RWPE2 (cell line): ENCODE results near the gene PLXND1.

Experiments
- ATAC-seq: fragments of 200-7000 bp; cut with Tn5 transposase; 3 replicates; pipeline ENCODE4 v1.9.1; 2021; ENCODE audit warnings: low read depth
- DNase-seq: peaks from one replicate; pipeline ENCODE4 v3.0.0-alpha.2; 2020; ENCODE audit warnings: low spot score
- H3K27ac ChIP-seq: fragments of 450-650 bp; 2 replicates; pipeline ENCODE4 v1.5.1; 2017; ENCODE audit warnings: mild to moderate bottlenecking; ENCODE audit not compliant: poor library complexity, severe bottlenecking
- H3K27me3 ChIP-seq: fragments of 250-450 bp; sonication (Bioruptor Pico); 2 replicates; pipeline ENCODE4 v1.5.1; 2021; ENCODE audit warnings: mild to moderate bottlenecking, moderate library complexity; ENCODE audit not compliant: insufficient read depth, poor library complexity, severe bottlenecking
- H3K36me3 ChIP-seq: fragments of 250-450 bp; sonication (Bioruptor Pico); 2 replicates; pipeline ENCODE4 v1.5.1; 2020; ENCODE audit warnings: low read depth, mild to moderate bottlenecking, moderate library complexity
- H3K4me1 ChIP-seq: fragments of 250-450 bp; sonication (Bioruptor Pico); 2 replicates; pipeline ENCODE4 v1.5.1; 2021; ENCODE audit warnings: mild to moderate bottlenecking, moderate library complexity; ENCODE audit not compliant: insufficient read depth, poor library complexity, severe bottlenecking
- H3K4me3 ChIP-seq: fragments of 250-450 bp; sonication (Bioruptor Pico); 2 replicates; pipeline ENCODE4 v1.5.1; 2021; ENCODE audit warnings: mild to moderate bottlenecking, moderate library complexity; ENCODE audit not compliant: severe bottlenecking
- H3K9me3 ChIP-seq: fragments of 250-450 bp; sonication (Bioruptor Pico); 2 replicates; pipeline ENCODE4 v1.5.1; 2021; ENCODE audit warnings: mild to moderate bottlenecking, moderate library complexity; ENCODE audit not compliant: severe bottlenecking
- CTCF ChIP-seq: fragments of 450-650 bp; IDR thresholded peaks from one replicate; pipeline ENCODE4 v1.5.1; 2017; ENCODE audit warnings: mild to moderate bottlenecking, moderate library complexity; ENCODE audit not compliant: poor library complexity, severe bottlenecking

PLXND1 gene

GRCh38 chr3:129591932-129592331, 14.5 kb downstream of the PLXND1 start:
- no peaks in the 10 kb centered on the region for H3K9me3 ChIP-seq
- H3K27me3 ChIP-seq = no peaks in the 10 kb centered on the region
- TF ChIP-seq CTCF = no peak
- DNase-seq (no peak), ATAC-seq (no peak)
- H3K36me3 ChIP-seq = no peaks in the 10 kb centered on the region
- H3K4me3 ChIP-seq = no peak overlapping the region
- no peak overlapping the region for H3K27ac ChIP-seq
- peaks cover 7% of the 10 kb centered on the region for H3K4me1 ChIP-seq

- no peak for TF ChIP-seq CTCF
- Histone ChIP-seq H3K9me3 (no peaks in the 10 kb centered on the region), H3K4me3 (no peak overlapping the region), H3K27me3 (no peaks in the 10 kb centered on the region), H3K4me1 (peaks cover 7% of the 10 kb centered on the region), H3K27ac (no peak overlapping the region), H3K36me3 (no peaks in the 10 kb centered on the region)
- no peak for DNase-seq
- no peak for ATAC-seq
Measured at GRCh38 chr3:129590215-129590614, 16.3 kb downstream of the PLXND1 start.

- H3K36me3 ChIP-seq = no peaks in the 10 kb centered on the region
- H3K27me3 ChIP-seq = no peaks in the 10 kb centered on the region
- TF ChIP-seq CTCF = no peak
- no peak overlapping the region for H3K4me3 ChIP-seq
- DNase-seq (no peak), ATAC-seq (peak; percentile 11; the same call in 1 of the 3 replicates)
- H3K9me3 ChIP-seq = no peaks in the 10 kb centered on the region
- peak overlapping the region; percentile 16 for H3K27ac ChIP-seq
- H3K4me1 ChIP-seq = peaks cover 7% of the 10 kb centered on the region
Measured at GRCh38 chr3:129587566-129588210, 18.8 kb downstream of the PLXND1 start.

GRCh38 chr3:129586746-129587430, 19.6 kb downstream of the PLXND1 start:
- no peak overlapping the region for H3K4me3 ChIP-seq
- ATAC-seq = peak; percentile 68
- no peaks in the 10 kb centered on the region for H3K27me3 ChIP-seq
- no peaks in the 10 kb centered on the region for H3K9me3 ChIP-seq
- TF ChIP-seq CTCF = no peak
- H3K36me3 ChIP-seq = no peaks in the 10 kb centered on the region
- DNase-seq = no peak
- H3K27ac ChIP-seq = peak overlapping the region; percentile 16
- H3K4me1 ChIP-seq = peaks cover 7% of the 10 kb centered on the region

- no peak overlapping the region for H3K4me3 ChIP-seq
- DNase-seq (no peak), ATAC-seq (no peak)
- no peaks in the 10 kb centered on the region for H3K36me3 ChIP-seq
- peaks cover 7% of the 10 kb centered on the region for H3K4me1 ChIP-seq
- TF ChIP-seq CTCF = no peak
- no peak overlapping the region for H3K27ac ChIP-seq
- H3K27me3 ChIP-seq = no peaks in the 10 kb centered on the region
- no peaks in the 10 kb centered on the region for H3K9me3 ChIP-seq
Measured at GRCh38 chr3:129585949-129586657, 20.4 kb downstream of the PLXND1 start.
